ENCODE results near the gene VWC2L.

Gene VWC2L

DNA sequence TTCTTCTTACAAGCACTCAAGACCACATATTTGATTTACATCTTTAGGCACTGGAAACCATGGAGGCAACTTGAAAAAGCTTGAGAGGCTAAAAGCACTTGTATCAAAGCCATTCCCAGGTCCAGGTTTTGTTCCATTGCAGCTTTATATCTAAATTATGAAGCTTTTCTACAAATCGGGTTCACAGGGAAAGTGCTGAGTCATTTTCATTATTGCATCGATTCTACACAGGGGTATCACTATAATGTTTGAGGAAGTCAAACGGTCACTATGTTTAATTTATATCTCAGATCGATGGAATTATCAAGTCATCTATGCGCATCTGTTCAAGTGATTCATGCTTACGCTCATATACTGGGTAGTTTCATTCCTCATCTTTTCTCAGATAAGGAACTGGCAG is 118.7 kb downstream of the VWC2L start:
- TF ChIP-seq, protein P1, sequence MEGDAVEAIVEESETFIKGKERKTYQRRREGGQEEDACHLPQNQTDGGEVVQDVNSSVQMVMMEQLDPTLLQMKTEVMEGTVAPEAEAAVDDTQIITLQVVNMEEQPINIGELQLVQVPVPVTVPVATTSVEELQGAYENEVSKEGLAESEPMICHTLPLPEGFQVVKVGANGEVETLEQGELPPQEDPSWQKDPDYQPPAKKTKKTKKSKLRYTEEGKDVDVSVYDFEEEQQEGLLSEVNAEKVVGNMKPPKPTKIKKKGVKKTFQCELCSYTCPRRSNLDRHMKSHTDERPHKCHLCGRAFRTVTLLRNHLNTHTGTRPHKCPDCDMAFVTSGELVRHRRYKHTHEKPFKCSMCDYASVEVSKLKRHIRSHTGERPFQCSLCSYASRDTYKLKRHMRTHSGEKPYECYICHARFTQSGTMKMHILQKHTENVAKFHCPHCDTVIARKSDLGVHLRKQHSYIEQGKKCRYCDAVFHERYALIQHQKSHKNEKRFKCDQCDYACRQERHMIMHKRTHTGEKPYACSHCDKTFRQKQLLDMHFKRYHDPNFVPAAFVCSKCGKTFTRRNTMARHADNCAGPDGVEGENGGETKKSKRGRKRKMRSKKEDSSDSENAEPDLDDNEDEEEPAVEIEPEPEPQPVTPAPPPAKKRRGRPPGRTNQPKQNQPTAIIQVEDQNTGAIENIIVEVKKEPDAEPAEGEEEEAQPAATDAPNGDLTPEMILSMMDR (IDR thresholded peaks at IDR 0.05; ENCODE audit: extremely low read depth, missing control alignments): no peak
- no peak for DNase-seq (ENCODE audit: low spot score)

DNA sequence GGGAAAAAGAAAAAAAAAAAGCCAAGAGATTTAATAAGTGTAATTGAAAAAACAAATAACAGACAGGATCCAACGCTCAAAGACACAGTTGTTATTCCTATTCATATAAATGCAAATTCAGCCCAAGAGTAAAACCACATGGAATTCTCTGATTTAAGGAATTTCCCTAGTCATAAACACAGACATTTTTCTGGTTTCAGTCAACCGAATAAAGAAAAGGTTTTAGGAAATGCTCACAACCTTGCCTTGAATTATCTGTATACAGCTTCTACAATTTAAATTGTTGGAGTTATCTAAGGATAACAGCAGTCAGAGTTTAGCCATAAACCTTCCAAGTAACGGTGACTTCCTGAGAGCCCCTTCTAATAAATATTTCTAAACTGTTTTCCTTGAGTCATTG is 122.7 kb downstream of the VWC2L start:
- no peak for DNase-seq (ENCODE audit: low spot score)
- TF ChIP-seq, protein P1 (IDR thresholded peaks at IDR 0.05; ENCODE audit: extremely low read depth, missing control alignments): no peak

DNA sequence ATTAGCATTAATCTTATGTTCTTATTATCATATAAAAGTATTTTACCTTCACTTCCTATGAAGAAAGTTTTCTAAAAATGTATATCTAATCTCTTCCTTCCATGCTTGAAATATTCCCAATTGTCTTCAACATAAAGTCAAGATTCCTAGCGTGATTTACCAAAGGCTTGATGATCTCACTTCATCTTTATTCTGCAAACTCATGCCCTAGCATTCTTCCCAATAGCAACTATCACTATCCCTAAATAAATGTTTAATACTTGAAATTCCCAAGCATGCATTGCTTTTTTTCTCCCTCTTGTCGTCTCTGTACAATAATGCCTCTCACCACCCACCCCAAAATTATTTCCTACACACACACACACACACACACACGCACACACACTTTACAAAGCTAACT is 125.8 kb downstream of the VWC2L start:
- no peak for DNase-seq (ENCODE audit: low spot score)
- TF ChIP-seq, protein P1 (IDR thresholded peaks at IDR 0.05; ENCODE audit: extremely low read depth, missing control alignments): no peak

GRCh38 chr2:214537929-214538328 is 127.1 kb downstream of the VWC2L start:
- DNase-seq (ENCODE audit: low spot score): no peak
- TF ChIP-seq, protein P1 (IDR thresholded peaks at IDR 0.05; ENCODE audit: extremely low read depth, missing control alignments): no peak

DNA sequence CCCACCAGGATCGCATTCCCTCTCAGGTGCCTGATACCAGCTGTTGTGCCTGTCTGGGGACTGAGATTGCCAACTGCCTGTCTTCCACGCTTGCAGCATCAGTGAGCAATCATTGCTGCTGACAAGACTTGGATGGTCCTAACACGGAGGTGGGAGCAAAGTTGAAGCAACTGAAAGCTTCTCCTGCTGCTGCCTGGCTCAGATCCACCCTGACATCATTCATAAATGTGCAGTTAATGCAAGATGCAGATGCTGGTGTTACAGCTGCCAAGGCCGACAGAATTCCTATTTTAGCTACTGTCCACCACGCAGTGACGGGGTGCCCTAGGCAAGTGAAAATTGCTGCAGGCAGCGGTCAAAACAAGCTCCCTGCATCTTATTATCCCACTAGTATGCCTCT is 131.4 kb downstream of the VWC2L start:
- TF ChIP-seq, protein P1 (IDR thresholded peaks at IDR 0.05; ENCODE audit: extremely low read depth, missing control alignments): no peak
- DNase-seq (ENCODE audit: low spot score): no peak

GRCh38 chr2:214542866-214543265 is 132.0 kb downstream of the VWC2L start:
- TF ChIP-seq, protein P1 (IDR thresholded peaks at IDR 0.05; ENCODE audit: extremely low read depth, missing control alignments): no peak
- no peak for DNase-seq (ENCODE audit: low spot score)

GRCh38 chr2:214543386-214543955 is 132.6 kb downstream of the VWC2L start:
- DNase-seq (ENCODE audit: low spot score): no peak
- TF ChIP-seq, protein P1 (IDR thresholded peaks at IDR 0.05; ENCODE audit: extremely low read depth, missing control alignments): no peak

Measured in GM20000 (cell line).